Fibroblast of mammary gland (primary cell): ENCODE results near the gene ALPG.
"Not testable (repeated sequence)": the region's sequence is repeated elsewhere in the genome, so short reads cannot be mapped to it uniquely, and the experiment has no call there.

Source experiments
- DNase-seq: peaks from one replicate; pipeline ENCODE4 v3.0.0-alpha.2; 2010; ENCODE audit warnings: low read depth
- H3K4me3 ChIP-seq: 2 replicates; pipeline ENCODE4 v1.5.1; 2011; ENCODE audit warnings: low read depth, mild to moderate bottlenecking, low read length, moderate library complexity; ENCODE audit not compliant: control insufficient read depth
- CTCF ChIP-seq: conservative IDR thresholded peaks from 2 replicates; pipeline ENCODE4 v1.5.1; 2011; ENCODE audit warnings: low read depth, low read length, inconsistent platforms; ENCODE audit not compliant: control insufficient read depth, insufficient read depth

The ALPG gene

DNA sequence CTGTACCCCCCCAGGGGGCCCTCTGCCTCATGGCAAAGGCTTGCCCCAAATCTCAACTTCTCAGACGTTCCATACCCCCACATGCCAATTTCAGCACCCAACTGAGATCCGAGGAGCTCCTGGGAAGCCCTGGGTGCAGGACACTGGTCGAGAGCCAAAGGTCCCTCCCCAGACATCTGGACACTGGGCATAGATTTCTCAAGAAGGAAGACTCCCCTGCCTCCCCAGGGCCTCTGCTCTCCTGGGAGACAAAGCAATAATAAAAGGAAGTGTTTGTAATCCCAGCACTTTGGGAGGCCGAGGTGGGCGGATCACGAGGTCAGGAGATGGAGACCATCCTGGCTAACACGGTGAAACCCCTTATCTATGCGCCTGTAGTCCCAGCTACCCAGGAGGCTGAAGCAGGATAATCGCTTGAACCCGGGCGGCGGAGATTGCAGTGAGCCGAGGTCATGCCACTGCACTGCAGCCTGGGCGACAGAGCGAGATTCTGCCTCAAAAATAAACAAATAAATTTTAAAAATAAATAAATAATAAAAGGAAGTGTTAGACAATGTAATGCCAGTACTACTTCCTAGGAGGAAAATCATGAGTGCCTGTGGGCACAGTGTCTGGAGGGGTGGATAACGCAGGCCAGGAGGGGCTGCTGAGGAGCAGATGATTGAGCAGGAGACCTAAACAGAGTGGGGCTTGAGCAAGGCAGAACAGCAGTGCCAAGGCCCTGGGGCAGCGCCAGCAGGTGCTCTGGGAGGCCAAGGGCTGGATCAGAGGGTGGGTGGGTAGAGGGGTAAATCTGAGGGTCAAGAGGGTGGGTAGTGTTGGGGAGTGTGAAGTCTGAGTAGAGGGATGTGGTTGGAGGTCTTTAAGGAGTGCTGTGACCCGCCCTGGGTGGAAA, 24.1 kb upstream of the ALPG start:
- no peak for TF ChIP-seq CTCF
- no peak for DNase-seq
- H3K4me3 ChIP-seq = no peak overlapping the region

GRCh38 chr2:232384466-232384865, 22.2 kb upstream of the ALPG start:
- H3K4me3 ChIP-seq = no peak overlapping the region
- DNase-seq = no peak
- no peak for TF ChIP-seq CTCF

DNA sequence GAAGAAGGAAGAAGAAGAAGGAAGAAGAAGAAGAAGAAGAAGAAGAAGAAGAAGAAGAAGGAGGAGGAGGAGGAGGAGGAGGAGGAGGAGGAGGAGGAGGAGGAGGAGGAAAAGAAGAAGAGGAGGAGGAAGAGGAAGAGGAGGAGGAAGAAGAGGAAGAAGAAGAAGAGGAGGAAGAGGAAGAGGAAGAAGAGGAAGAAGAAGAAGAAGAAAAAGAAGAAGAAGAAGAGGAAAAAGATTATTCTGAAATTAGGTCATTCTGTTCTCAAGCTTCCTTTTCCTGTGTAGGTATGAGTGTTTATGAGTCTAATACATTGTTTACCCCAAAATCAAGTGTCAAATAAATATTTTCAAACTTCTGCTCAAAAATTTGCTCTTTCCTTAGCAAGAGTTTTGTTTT, 21.6 kb upstream of the ALPG start:
- not testable (repeated sequence) for H3K4me3 ChIP-seq, DNase-seq

- peak; percentile 53 for DNase-seq
- no peak overlapping the region for H3K4me3 ChIP-seq
- TF ChIP-seq CTCF = no peak
Observed at GRCh38 chr2:232385660-232386489, 20.8 kb upstream of the ALPG start.

DNA sequence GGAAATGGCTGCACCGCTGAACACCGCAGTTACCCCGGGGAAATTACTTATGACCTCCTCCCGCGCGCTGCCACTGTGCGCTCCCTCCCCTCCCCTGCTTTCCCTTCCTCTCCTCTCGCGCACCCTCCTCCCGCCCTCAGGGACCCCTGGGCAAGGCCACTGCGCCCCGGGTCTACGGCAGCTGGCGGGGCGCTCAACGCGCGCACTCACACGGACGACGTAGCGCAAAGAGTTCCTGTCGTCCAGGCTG, 20.2 kb upstream of the ALPG start:
- DNase-seq = no peak
- no peak overlapping the region for H3K4me3 ChIP-seq
- no peak for TF ChIP-seq CTCF

GRCh38 chr2:232386740-232387450, 19.7 kb upstream of the ALPG start:
- no peak for DNase-seq
- no peak for TF ChIP-seq CTCF
- no peak overlapping the region for H3K4me3 ChIP-seq
